LHCN-M2 (cell line): Measurements from ENCODE around the gene CTSW. TPM values are rescaled to one million over a fixed set of nuclear protein-coding genes. Genes with fewer than 3 reads are reported as not detected.
"Not testable (repeated sequence)": the region's sequence is repeated elsewhere in the genome, so short reads cannot be mapped to it uniquely, and the experiment has no call there.

Experiments
- DNase-seq: peaks from one replicate; pipeline ENCODE4 v3.0.0-alpha.2; 2012; ENCODE audit warnings: low read depth
- polyA plus RNA-seq: library from polyadenylated mRNA; unstranded; fragments of >200 nt; gene quantifications from one replicate; pipeline ENCODE4 v1.2.1, GENCODE V29; 2012; ENCODE audit warnings: missing spikeins
- total RNA-seq: library from RNA; depleted of rRNA; stranded (reverse); fragments of >200 nt; gene quantifications from 2 replicates; pipeline ENCODE4 v1.2.3, GENCODE V29; 2014; rRNA removed

CTSW gene
- total RNA-seq: 0.40 TPM in 1 of 2 replicates, not detected in the other
- polyA plus RNA-seq: 0.23 TPM

DNA sequence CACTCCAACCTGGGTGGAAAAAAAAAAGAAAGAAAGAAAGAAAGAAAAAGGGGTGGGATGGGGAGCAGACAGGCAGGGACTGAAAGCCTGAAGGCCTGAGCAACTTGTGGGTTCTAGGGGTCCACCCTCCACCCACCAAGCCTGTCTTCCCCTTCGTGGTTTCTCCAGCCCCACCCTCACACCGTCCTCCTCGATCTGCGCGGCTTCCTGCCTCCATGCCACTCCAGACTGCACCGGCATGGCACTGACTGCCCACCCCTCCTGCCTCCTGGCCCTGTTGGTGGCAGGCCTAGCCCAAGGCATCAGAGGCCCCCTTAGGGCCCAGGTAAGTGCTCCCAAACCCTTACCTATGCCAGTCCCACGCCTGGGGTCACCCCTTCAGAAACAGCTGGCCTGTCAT, at the start of gene CTSW:
CTSW (plus strand) TSS at position 221 of the 400 bp plus-strand sequence; CDS start at position 239, 18 bp downstream.
- DNase-seq: no peak

- not testable (repeated sequence) for DNase-seq
Observed at GRCh38 chr11:65832231-65832630, 47.4 kb upstream of the CTSW start.

DNA sequence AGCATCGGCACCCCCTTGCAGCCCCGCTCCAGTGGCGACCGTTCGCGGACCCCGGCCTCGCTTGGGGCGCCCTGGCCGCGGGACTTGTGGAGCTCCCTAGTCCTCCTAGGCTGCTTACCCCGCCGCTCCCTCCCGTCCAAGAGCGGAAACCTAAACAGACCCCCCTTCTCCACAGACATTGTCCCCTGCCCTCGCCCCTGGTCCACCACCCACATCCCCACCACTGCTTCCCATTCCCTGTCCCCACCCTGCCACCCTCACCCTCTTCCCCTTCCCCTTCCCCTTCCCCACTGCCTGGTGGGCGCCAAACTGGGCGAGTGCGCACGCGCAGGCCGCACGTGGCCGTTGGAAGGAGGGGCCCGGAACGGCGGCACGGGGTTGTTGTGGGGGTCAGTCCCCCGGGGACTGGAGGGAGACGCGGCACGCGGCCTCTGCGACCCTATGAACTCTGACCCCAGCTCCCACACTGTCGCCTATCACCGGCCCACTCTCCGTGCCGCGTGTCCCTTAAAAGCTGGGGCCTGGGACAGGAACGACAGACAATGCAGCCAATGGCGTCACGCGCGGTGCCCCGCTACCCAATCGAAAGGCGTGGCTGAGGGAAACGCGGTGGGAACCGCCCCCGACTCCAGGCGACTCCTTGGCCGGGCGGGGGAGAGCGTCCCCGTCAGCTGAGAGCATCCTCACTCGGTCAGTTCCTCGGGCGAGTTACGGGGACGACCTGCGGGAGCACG, 46.2 kb upstream of the CTSW start, which contains the start of gene SNX32:
SNX32 (plus strand) TSS at position 667 of the 734 bp plus-strand sequence. CDS start 103 bp downstream, outside the sequence.
- DNase-seq: peak; percentile 81

- no peak for DNase-seq
Observed at GRCh38 chr11:65834202-65834601, 45.4 kb upstream of the CTSW start.

- no peak for DNase-seq
Observed at GRCh38 chr11:65842144-65842543, 37.5 kb upstream of the CTSW start.

GRCh38 chr11:65843811-65844210, 35.8 kb upstream of the CTSW start:
- DNase-seq: no peak

DNA sequence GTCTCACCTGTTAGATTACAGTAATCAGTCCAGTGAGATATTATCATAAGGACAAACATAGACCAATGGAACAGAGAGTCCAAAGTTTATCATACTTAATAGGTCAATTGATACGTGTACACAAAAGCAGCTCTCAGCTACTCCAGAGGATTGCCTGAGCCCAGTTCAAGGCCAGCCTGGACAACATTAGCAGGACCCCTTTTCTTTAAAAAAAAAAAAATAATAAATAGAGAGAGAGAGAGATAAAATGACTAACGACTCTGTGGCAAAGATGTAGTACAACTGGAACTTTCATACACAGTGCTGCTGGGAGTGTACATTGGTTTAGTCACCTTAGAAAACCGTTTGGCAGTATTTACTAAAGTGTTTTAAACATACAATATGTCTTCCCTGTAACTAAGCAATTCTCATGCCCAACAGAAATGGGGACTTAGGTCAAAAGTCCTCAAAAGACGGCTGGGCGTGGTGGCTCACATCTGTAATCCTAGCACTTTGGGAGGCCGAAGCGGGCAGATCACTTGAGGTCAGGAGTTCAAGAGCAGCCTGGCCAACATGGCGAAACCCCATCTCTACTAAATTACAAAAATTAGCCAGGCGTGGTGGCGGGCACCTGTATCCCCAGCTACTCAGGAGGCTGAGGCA, 35.3 kb upstream of the CTSW start:
- DNase-seq: no peak

GRCh38 chr11:65847746-65848145, 31.9 kb upstream of the CTSW start:
- DNase-seq: no peak

DNA sequence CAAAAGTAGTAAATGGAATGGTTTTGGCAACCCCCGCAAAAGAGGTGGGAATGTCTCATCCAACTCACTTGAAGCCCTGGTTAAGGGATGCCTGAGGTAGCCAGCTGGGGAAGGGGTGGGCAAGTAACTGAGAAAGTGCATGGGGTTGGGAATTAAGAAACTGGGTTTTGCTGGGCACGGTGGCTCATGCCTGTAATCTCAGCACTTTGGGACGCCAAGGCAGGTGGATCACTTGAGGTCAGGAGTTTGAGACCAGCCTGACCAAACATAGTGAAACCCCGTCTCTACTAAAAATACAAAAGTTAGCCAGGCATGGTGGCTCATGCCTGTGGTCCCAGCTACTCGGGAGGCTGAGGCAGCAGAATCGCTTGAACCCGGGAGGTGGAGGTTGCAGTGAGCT, 30.9 kb upstream of the CTSW start:
- not testable (repeated sequence) for DNase-seq

DNA sequence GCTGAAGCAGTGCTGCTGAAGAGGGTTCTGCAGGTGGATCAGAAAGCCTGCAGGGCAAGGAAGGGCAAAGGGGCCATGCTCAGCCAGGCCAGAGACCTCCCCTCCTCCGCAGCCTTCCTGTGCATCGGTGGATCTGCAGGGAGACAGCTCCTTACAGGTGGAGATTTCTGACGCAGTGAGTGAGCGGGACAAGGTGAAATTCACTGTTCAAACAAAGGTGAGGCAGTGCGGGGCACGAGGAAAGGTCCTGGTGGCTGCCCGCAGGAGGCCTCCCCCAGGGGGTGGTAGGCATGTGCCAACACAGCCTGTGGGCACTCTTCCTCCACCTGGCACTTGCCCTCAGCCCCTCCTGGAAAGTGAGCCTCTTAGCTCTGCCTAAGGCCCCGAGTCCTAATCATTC, 30.3 kb upstream of the CTSW start:
- no peak for DNase-seq

GRCh38 chr11:65849771-65850216, 29.8 kb upstream of the CTSW start:
- DNase-seq: no peak

DNA sequence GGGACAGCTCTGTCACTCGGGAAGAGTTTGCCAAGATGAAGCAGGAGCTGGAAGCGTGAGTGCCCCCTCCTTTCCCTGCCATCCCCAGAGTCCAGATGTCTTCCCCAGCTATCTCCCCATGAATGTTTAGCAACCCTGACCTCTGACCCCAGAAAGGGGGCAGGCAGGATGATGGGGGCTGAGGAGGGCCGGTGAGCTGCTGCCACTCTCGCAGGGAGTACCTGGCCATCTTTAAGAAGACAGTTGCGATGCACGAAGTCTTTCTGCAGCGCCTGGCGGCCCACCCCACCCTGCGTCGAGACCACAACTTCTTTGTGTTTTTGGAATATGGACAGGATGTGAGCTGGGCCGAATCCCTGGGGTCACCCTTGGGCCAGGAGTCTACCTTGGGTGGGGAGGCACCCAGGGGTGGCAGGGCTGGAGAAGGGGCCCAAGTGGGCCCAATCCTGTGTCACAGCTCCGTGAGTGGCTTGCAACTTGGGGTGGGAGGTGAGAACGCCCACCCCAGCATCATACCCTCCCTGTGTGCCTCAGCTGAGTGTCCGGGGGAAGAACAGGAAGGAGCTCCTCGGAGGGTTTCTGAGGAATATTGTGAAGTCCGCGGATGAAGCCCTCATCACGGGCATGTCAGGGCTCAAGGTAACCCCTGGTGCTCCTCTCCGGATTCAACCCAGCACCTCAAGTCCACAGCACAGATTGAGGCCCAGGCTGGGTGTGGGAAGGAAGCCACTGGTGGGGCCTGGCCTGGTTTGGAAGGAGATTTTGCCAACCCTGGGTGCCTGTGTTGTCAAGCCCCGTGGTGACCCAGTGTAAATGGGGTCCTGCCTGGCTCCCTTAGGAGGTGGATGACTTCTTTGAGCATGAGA, 29.2 kb upstream of the CTSW start:
- no peak for DNase-seq

GRCh38 chr11:65851083-65851579, 28.5 kb upstream of the CTSW start:
- DNase-seq: no peak

GRCh38 chr11:65851811-65852507, 27.7 kb upstream of the CTSW start:
- DNase-seq: no peak

- no peak for DNase-seq
Observed at GRCh38 chr11:65852508-65853245, 27.0 kb upstream of the CTSW start.

DNA sequence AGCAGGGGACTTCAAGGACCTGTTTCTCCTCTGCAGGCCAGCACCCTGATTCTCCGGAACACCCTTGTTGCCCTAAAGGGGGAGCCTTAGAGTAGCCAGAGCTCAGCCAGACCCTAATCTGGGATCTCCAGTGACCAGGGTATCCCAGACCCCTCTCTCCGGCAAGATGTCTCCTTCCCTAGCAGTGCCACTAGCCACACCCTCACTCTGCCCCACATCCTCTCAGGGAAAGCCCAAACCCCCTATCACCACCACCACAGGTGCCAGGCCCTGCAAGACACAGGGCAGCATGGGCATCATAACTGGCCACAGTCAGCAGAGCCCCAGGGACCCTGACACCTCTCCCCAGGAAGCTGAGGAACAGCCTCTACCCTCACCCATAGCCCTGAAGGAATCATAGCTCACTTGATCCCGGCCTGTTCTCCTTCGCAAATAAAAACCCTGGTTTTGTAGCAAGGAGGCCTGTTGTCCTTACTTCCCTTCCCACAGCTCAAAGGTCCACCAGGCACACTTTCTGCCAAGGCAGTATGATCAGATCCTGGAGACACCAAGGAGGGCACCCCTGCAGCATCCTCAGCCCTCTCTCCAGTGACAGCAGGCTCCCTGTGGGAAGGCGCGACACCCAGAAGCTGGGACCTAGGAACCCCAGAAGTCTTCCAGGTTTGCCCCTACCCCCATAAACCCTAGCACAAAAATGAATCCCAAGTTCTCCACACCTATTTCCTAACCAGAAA, 26.2 kb upstream of the CTSW start:
- no peak for DNase-seq

DNA sequence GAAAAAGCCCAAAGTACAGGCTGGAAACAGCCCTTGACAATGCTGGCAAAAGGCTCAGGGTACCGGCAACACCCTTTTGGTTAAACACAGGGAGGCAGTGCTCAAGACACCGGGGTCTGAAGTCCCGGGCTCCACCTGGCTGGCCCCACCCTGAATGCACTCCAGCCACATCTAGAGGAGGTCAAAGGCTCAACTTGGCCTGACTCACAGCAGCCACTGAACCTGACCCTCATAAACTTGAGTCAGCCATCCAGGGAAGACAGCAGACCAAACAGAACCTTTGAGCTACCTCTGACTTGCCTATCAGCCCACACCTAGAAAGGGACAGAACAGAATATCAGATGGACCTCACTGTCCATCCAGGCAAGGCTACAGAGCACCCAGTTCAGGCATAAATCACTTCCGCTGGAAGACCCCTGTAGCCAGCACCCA, 25.5 kb upstream of the CTSW start:
- DNase-seq: no peak

DNA sequence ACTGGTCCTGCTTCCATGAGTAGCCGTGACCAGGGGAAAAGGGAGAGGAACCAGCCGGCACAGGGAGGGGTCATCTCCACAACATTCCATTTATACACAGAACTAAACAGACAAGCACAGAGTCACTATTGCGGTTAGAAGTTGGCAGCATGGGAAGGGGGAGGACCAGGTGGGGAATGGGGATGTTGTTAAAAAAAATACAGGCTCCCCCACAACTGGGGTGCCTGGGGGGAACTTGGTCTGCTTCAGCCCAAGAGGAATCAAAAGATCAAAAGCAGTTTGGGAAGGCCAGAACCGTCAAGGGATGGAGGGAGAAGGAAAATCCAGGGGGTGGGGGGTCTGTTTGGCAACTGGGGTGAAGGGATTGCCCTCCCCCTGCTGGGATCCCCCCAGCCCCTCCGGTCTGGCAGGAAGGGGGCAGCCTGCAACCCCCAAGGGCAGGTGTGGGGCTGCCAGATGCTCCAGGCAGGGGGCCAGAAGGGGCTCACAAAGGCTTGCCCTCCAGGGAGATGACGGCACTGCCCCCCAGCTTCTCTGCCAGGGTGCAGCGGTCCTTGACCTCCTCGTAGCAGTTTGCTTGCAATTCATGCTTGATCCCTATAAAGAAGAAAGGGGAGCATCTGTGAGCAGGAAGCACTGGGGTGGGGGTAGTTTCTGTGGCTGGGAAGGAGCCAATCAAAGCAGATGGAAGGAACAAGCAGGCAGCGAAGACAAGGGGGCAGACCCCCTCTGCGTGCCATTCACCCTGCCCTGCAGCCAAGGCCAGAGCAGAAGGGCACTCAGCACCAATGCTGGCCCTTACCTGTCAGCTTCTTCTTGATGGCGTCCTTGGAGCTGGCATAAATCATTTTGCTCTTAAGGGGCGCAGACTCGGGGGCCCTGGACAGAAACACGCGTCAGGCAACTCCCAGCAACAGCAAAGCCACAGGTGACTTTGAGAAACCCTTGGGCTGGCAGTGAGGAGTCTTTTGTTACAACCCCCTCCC, 24.5 kb upstream of the CTSW start:
- no peak for DNase-seq
